PC-9 (cell line): ENCODE results near the gene AGAP1.

Experiments used
- EZH2 ChIP-seq: fragments of 200-600 bp; sonication (generic); IDR thresholded peaks from 2 replicates; pipeline ENCODE4 v1.8.0; 2017; ENCODE audit warnings: antibody characterized with exemption, low read depth
- TF ChIP-seq, protein P1 (sequence below): fragments of 200-600 bp; sonication (generic); conservative IDR thresholded peaks from 2 replicates; pipeline ENCODE4 v1.6.1; 2017; ENCODE audit warnings: mixed run types, antibody characterized with exemption, mild to moderate bottlenecking, moderate library complexity

DNA sequence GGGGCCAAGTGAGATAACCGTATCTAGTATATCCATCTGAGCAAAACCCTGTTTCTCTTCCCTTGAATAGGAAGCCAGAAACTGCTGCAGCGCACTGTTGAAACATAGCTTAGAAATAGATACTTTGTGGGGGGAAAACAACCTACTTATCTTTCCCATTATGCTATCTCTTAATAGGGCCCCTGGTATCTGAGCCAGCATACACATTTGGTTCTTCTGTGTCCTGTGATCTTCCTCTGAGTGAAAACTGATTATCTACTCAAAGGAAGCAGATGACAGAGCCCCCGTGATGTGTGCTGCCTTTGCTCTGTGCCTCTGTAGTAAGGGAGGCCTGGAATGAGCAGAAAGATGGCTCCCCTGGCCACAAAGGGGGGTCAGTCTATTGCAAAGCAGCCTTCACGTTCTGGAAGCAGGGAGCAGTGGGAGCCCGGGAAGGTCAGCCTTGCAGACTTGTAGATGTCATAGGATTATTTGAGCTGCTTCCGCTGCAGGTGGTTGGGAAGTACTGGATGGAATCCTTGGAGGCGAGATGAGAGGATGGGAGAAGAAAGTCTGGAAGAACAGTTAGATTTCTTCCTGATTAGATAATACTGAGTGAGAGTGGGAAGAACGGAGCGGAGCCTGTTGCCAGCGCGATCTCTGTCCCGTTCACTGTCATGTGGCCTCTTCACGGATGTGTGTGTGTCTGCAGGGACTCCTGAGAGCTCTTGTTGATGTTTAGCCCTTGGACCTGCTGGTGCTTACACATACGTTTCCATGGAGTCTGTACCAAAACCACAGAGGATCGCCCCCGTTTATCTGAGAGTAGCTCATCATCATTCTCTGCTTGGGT lies 150.1 kb downstream of the AGAP1 start:
- TF ChIP-seq, protein P1, sequence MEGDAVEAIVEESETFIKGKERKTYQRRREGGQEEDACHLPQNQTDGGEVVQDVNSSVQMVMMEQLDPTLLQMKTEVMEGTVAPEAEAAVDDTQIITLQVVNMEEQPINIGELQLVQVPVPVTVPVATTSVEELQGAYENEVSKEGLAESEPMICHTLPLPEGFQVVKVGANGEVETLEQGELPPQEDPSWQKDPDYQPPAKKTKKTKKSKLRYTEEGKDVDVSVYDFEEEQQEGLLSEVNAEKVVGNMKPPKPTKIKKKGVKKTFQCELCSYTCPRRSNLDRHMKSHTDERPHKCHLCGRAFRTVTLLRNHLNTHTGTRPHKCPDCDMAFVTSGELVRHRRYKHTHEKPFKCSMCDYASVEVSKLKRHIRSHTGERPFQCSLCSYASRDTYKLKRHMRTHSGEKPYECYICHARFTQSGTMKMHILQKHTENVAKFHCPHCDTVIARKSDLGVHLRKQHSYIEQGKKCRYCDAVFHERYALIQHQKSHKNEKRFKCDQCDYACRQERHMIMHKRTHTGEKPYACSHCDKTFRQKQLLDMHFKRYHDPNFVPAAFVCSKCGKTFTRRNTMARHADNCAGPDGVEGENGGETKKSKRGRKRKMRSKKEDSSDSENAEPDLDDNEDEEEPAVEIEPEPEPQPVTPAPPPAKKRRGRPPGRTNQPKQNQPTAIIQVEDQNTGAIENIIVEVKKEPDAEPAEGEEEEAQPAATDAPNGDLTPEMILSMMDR = no peak
- TF ChIP-seq EZH2 = no peak
